Ishikawa (cell line): ENCODE measurements around the gene RHOC.

Source experiments
- CEBPB ChIP-seq: IDR thresholded peaks from 2 replicates; pipeline ENCODE4 v1.6.1; 2012
- EP300 ChIP-seq: IDR thresholded peaks from 2 replicates; pipeline ENCODE4 v1.6.1; 2012; ENCODE audit warnings: borderline replicate concordance
- FOXM1 ChIP-seq: IDR thresholded peaks from 2 replicates; pipeline ENCODE4 v1.6.1; 2012; ENCODE audit warnings: low read depth, borderline replicate concordance
- NFIC ChIP-seq: IDR thresholded peaks from 2 replicates; pipeline ENCODE4 v1.6.1; 2012
- RAD21 ChIP-seq: IDR thresholded peaks from 2 replicates; pipeline ENCODE4 v1.6.1; 2012; ENCODE audit warnings: low read depth
- TAF1 ChIP-seq: IDR thresholded peaks from 2 replicates; pipeline ENCODE4 v1.6.1; 2012; ENCODE audit warnings: low read depth, mild to moderate bottlenecking
- TCF12 ChIP-seq: IDR thresholded peaks from 2 replicates; pipeline ENCODE4 v1.6.1; 2012; ENCODE audit warnings: low read depth
- TEAD4 ChIP-seq: IDR thresholded peaks from 2 replicates; pipeline ENCODE4 v1.6.1; 2012
- TF ChIP-seq, protein P1 (sequence below): IDR thresholded peaks from 2 replicates; pipeline ENCODE4 v1.6.1; 2012; ENCODE audit warnings: low read depth, mild to moderate bottlenecking
- TF ChIP-seq, protein P2 (sequence below): IDR thresholded peaks from 2 replicates; pipeline ENCODE4 v1.6.1; 2012
- TF ChIP-seq, protein P3 (sequence below): IDR thresholded peaks from 2 replicates; pipeline ENCODE4 v1.6.1; 2012

DNA sequence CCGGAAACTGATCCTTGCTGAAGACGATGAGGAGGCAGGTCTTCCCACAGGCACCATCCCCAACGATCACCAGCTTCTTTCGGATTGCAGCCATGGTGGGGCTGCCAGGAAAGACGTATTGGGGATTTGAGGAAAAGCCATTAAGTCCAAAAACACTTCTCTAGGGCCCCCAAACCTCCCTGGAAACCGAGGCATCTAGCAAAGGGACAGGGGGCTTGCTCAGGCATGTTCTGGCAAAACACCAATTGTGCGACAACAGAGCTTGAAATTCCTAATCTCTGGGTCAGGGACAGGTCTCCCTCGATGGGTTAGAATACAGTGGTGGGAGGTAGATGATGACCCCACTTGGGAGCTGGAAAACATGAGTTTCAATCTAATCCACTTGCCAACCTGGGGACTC is 3.2 kb downstream of the RHOC start:
- TF ChIP-seq EP300: no peak
- no peak for TF ChIP-seq TAF1
- TF ChIP-seq, protein P1, sequence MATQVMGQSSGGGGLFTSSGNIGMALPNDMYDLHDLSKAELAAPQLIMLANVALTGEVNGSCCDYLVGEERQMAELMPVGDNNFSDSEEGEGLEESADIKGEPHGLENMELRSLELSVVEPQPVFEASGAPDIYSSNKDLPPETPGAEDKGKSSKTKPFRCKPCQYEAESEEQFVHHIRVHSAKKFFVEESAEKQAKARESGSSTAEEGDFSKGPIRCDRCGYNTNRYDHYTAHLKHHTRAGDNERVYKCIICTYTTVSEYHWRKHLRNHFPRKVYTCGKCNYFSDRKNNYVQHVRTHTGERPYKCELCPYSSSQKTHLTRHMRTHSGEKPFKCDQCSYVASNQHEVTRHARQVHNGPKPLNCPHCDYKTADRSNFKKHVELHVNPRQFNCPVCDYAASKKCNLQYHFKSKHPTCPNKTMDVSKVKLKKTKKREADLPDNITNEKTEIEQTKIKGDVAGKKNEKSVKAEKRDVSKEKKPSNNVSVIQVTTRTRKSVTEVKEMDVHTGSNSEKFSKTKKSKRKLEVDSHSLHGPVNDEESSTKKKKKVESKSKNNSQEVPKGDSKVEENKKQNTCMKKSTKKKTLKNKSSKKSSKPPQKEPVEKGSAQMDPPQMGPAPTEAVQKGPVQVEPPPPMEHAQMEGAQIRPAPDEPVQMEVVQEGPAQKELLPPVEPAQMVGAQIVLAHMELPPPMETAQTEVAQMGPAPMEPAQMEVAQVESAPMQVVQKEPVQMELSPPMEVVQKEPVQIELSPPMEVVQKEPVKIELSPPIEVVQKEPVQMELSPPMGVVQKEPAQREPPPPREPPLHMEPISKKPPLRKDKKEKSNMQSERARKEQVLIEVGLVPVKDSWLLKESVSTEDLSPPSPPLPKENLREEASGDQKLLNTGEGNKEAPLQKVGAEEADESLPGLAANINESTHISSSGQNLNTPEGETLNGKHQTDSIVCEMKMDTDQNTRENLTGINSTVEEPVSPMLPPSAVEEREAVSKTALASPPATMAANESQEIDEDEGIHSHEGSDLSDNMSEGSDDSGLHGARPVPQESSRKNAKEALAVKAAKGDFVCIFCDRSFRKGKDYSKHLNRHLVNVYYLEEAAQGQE: no peak
- TF ChIP-seq CEBPB: no peak
- TF ChIP-seq RAD21: no peak
- no peak for TF ChIP-seq FOXM1
- TF ChIP-seq NFIC: no peak
- TF ChIP-seq, protein P2, sequence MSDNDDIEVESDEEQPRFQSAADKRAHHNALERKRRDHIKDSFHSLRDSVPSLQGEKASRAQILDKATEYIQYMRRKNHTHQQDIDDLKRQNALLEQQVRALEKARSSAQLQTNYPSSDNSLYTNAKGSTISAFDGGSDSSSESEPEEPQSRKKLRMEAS: no peak
- no peak for TF ChIP-seq TCF12
- TF ChIP-seq, protein P3, sequence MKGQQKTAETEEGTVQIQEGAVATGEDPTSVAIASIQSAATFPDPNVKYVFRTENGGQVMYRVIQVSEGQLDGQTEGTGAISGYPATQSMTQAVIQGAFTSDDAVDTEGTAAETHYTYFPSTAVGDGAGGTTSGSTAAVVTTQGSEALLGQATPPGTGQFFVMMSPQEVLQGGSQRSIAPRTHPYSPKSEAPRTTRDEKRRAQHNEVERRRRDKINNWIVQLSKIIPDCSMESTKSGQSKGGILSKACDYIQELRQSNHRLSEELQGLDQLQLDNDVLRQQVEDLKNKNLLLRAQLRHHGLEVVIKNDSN: no peak
- no peak for TF ChIP-seq TEAD4
